GM18873 (cell line): ENCODE results near the gene OSGEP.

ENCODE experiments used
- ATAC-seq: cut with Tn5 transposase; IDR thresholded peaks from one replicate; pipeline ENCODE4 v1.9.1; 2021; ENCODE audit warnings: mild to moderate bottlenecking, moderate library complexity, moderate number of reproducible peaks; ENCODE audit not compliant: unreplicated experiment, low FRiP score

OSGEP gene

GRCh38 chr14:20400965-20401593 is 53.5 kb downstream of the OSGEP start:
- ATAC-seq: no peak

GRCh38 chr14:20400589-20400964 is 54.0 kb downstream of the OSGEP start:
- ATAC-seq: no peak

GRCh38 chr14:20397511-20397910 is 57.1 kb downstream of the OSGEP start:
- ATAC-seq: no peak
